GM08714 (cell line): ENCODE results near the gene VSIG10.

Source experiments
- H3K4me3 ChIP-seq: fragments of 200-500 bp; sonication (Bioruptor generic); 2 replicates; pipeline ENCODE4 v1.5.1; 2014; ENCODE audit warnings: mild to moderate bottlenecking, low read length, inconsistent platforms
- ZNF274 ChIP-seq: IDR thresholded peaks from 2 replicates; pipeline ENCODE4 v1.6.1; 2012; ENCODE audit warnings: mild to moderate bottlenecking, low read depth, low read length

VSIG10 gene

DNA sequence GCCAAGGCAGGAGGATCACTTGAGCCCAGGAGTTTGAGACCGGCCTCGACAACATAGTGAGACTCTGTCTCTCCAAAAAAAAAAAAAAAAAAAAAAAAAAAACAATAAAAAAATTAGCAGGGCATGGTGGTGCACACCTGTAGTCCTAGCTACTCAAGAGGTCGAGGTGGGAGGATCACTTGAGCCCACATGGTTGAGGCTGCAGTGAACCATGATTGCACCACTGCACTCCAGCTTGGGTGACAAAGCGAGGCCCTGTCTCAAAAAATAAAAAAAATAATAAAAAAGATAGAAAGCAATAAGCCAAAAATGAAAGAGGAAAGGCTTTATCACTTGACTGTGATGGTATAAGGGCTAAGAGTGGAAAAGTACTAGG lies 21.9 kb upstream of the VSIG10 start:
- no peak for TF ChIP-seq ZNF274
- no peak overlapping the region for H3K4me3 ChIP-seq

- H3K4me3 ChIP-seq, result no peak overlapping the region
- no peak for TF ChIP-seq ZNF274
These were observed 20.6 kb upstream of the VSIG10 start for GRCh38 chr12:118124333-118124874.

GRCh38 chr12:118122264-118122663 lies 18.5 kb upstream of the VSIG10 start:
- no peak for TF ChIP-seq ZNF274

DNA sequence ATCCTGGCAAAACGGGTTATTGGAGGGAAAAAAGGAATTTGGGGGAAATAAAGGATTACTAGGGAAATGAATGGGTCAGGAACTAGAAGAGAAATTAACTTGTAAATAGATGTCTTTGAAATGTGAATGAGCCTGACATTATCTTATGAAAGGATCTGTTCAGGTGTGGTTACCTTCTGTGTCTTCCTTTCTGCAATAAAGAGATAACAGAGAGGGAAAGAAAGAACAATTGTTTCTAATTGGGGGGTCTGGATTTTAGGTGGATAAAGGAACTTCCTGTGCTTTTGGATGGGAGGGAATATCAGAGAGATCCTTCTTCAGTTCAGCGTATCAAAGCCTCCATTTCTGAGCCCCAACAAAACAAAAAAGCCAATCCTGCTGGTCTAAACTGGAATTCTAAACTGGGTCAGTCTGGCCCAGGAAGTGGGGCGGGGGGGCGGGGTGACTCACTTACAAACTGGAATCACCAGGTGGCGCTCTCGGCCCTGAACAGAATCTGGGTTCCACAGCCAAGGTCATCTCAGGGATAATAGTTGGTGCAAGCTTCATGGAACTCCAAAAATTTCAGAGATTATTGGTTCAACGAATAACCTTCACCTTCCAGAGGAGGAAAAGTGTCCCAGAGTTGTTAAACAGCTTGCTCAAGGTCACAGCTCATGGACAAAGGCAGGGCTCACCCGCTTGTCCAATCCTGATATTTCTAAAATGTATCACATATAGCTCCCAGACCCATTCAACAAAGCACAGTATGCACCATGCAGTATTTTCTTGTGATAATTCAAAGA lies 17.0 kb upstream of the VSIG10 start:
- no peak for TF ChIP-seq ZNF274
- H3K4me3 ChIP-seq, result no peak overlapping the region

More at GRCh38 chr12:118122264-118122663, 18.5 kb upstream of the VSIG10 start:
- H3K4me3 ChIP-seq, result no peak overlapping the region

DNA sequence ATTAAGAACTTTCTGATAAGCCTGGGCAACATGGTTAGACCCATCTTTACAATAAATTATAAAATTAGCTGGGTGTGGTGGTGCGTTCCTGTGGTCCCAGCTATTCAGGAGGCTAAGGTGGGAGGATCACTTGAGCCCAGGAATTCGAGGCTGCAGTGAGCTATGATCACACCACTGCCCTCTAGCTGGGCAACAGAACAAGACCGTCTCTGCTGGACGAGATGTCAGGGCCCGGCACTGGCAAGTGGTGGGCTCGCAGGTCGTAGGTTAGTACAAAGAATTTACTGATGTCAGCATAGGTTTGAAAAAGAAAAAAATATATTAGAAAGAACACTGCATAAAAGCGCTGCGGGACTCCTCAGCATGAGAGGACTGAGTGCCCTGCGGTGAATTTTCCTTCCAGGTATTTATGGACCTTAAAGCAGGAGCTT lies 15.7 kb upstream of the VSIG10 start:
- no peak overlapping the region for H3K4me3 ChIP-seq
- no peak for TF ChIP-seq ZNF274

- TF ChIP-seq ZNF274, result no peak
- H3K4me3 ChIP-seq, result no peak overlapping the region
These were observed 5.3 kb upstream of the VSIG10 start for GRCh38 chr12:118109088-118109487.

DNA sequence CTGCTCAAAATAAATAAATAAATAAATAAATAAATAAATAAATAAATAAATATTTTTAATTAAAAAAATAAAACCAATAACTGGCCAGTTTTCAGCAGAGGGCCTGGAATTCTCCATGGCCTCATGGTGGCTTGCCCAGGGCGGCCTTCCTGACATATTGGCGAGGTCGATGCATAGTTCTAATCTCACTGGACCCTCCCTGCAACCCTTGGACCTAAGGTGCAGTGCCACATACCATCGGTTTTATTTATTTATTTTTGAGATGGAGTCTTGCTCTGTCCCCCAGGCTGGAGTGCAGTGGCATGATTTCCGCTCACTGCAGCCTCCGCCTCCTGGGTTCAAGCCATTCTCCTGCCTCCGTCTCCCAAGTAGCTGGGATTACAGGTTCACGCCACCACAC lies 3.9 kb upstream of the VSIG10 start:
- no peak for TF ChIP-seq ZNF274
- H3K4me3 ChIP-seq, result no peak overlapping the region

- TF ChIP-seq ZNF274, result no peak
- no peak overlapping the region for H3K4me3 ChIP-seq
These were observed 3.2 kb upstream of the VSIG10 start for GRCh38 chr12:118107011-118107410.

DNA sequence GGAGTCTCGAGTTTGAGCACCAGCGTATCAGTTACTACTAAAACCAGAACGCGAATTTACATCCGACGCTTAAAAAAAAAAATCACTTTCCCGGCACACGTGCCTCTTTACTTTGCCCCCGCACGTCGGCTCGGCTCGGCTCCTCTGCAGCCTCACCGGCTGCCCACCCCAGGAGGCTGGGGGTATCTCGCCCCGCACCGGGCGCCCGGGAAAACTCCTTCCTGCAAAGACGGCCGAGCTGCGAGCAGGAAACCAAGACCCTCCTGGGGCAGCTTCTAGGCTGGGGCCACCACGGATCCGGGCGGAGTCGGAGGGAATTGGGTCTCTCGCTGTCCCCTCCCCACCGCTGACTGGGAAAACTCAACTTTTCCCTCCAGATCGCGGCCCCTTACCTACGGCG lies 610 bp downstream of the VSIG10 start:
- no peak for TF ChIP-seq ZNF274
- H3K4me3 ChIP-seq, result peak overlapping the region; percentile 61

- no peak overlapping the region for H3K4me3 ChIP-seq
These were observed 1.2 kb downstream of the VSIG10 start for GRCh38 chr12:118102609-118103008.

GRCh38 chr12:118102070-118102469 lies 1.7 kb downstream of the VSIG10 start:
- H3K4me3 ChIP-seq, result no peak overlapping the region
- no peak for TF ChIP-seq ZNF274

More at GRCh38 chr12:118102609-118103008, 1.2 kb downstream of the VSIG10 start:
- TF ChIP-seq ZNF274, result no peak

DNA sequence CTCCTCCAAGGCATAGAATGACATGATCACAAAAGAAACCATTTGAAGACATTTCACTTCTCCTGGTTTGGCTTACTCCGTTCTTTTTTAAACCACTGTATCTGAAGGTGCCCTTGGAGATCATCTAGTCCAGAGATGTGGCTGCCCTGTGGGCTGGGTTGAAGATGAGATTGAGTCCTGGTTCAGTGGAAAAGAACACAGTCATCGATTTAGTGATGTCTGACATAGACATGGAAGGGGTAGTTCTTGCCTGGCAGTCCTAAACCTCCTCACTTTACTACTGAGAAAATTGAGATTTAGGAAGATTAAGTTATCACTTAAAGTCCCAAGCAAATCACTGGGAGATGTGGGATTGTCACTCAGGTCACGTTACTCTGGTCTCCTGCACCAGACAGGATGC lies 2.8 kb downstream of the VSIG10 start:
- no peak for TF ChIP-seq ZNF274
- H3K4me3 ChIP-seq, result no peak overlapping the region

DNA sequence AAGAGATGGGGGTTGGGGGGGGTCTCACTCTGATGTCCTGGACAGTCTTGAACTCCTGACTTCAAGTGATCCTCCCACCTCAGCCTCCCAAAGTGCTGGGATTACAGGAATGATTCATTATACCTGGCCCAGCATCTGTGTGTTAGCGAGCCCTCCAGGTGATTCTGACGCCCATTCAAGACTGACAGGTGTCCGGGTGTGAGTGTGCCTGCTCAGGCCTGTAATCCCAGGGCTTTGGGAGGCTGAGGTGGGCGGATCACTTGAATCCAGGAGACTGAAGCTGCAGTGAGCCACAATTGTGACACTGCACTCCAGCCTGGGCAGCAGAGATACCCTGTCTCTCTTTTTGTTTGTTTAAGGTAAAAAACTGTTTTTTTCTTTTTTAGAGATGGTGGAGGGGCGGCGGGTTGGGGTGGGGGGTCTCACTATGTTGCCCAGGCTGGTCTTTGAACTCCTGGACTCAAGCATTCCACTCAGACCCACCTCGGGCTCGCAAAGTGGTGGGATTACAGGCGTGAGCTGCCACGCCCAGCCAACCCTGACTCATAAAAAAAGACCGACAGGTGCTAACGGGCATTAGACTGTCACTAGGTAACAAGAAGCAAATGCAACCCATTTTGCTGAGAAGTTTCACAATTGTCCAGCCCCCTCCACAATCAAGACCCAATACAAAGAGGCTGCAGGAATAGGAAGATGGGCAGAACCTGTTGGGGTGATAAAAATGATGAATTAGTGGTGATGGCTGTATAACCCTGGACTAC lies 4.7 kb downstream of the VSIG10 start:
- no peak overlapping the region for H3K4me3 ChIP-seq
- no peak for TF ChIP-seq ZNF274

DNA sequence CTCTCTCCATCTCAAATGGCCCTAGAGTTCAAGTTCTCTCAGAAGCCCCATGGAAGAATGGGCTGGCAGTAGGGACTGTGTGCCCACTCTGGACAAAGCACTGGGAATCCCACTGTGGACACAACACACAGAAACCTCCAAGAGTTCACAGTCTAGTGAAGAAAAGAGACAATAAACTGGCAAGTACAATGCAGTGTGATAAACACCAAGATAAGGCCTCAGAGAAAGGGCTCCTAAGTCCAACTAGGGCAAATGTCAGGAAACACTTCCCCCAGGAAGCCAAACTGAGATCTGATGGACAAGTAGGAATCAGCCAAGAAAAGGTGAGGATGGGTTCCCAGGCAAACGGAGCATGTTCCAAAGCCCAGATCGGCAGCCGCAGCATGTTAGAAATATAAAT lies 5.4 kb downstream of the VSIG10 start:
- H3K4me3 ChIP-seq, result no peak overlapping the region
- no peak for TF ChIP-seq ZNF274

DNA sequence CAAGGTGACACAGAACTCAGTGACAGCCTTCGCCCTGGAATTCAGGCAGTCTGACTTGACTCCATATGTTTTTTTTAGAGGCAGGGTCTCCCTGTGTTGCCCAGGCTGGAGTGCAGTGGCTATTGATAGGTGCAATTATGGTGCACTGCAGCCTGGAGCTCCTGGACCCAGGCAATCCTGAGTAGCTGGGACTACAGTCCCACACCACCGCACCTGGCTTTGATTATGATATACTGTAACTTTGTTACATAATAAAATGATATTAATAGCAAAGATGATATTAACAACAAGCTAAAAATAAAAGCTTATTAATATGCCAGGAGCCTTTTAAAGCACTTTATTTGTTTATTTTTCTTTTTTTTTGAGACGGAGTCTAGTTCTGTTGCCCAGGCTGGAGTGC lies 9.8 kb downstream of the VSIG10 start:
- no peak for TF ChIP-seq ZNF274
- H3K4me3 ChIP-seq, result no peak overlapping the region

DNA sequence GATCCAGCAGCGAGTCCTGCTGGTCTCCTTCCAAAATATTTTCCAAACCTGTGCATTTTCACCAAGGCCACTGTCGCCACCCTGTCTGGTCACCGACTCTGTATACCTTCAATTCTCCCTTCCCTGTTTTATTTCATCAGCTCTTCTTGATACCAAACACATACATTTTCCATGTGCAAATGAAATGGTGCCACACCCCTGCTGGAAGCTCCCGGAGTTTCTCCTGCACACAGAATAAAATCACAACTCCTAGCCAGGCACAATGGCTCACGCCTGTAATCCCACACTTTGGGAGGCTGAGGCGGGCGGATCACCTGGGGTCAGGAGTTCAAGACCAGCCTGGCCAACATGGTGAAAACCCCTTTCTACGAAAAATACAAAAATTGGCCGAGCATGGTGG lies 14.0 kb downstream of the VSIG10 start:
- no peak overlapping the region for H3K4me3 ChIP-seq
- TF ChIP-seq ZNF274, result no peak
